ENCODE results near the gene FAM184B. TPM values are rescaled to one million over a fixed set of nuclear protein-coding genes. Genes with fewer than 3 reads are reported as not detected.

FAM184B gene
- total RNA-seq, 2 experiments from 2014 or later = not detected

DNA sequence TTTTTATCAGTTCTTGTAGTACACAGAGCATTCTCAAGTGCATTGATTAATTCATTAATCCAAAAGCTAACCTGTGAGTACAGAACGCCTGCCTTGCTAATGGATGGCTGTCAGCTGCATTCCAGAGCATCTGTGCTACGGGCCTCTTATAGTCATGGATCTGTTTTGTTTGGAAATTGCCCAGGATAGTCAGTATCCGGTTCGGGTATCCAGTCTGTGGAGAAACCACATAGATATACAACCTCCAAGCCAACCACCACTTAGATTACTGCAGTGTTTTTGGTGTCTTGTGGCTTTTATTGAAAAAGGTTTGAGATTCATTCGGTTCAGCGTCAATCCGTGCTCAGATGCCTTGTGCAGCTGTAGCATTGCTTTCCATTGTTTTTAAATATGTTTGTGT is 200.5 kb downstream of the FAM184B start:
- Mint-ChIP-seq H3K9me3 (no peaks in the 10 kb centered on the region), H3K27me3 (no peaks in the 10 kb centered on the region), H3K4me3 (no peak overlapping the region), H3K27ac (no peak overlapping the region), H3K4me1 (ENCODE audit: low read depth) (peaks cover 18% of the 10 kb centered on the region), H3K36me3 (peaks cover 58% of the 10 kb centered on the region)
- CTCF ChIA-PET = interaction anchor here (1.4 to 1.8 kb wide), 2 partner anchors 31 to 33 kb away, joined by 3 to 5 read pairs; partner anchors contain the start of gene MED28
- DNase-seq = no peak
- intact Hi-C loops (cut with micrococcal nuclease) = no loop called here
- POLR2A ChIA-PET = interaction anchor here (0.7 kb wide), 1 partner anchor 33 kb away, joined by 3 read pairs; the partner anchor contains the start of gene MED28

Other genes with a start within 250 kb of the FAM184B start
- 100 to 1,000 TPM; 118 to 120 TPM for gene LAP3, start 204.4 kb downstream of the FAM184B start, total RNA-seq
- 10 to 100 TPM; 52.9 to 54.5 TPM for gene MED28, start 167.0 kb downstream of the FAM184B start, total RNA-seq
- gene DCAF16, start 29.1 kb upstream of the FAM184B start, total RNA-seq = 10 to 100 TPM; 33.9 to 34.1 TPM
- 10 to 100 TPM; 76.7 to 79.8 TPM for gene NCAPG, start 29.4 kb upstream of the FAM184B start, total RNA-seq
- 10 to 100 TPM in 1 of 2 experiments, 1 to 10 TPM in 1; 8.1 to 10.5 TPM for gene LCORL, start 240.1 kb upstream of the FAM184B start, total RNA-seq